Measurements from ENCODE around the gene XIRP1.
"Not testable (repeated sequence)": the region's sequence is repeated elsewhere in the genome, so short reads cannot be mapped to it uniquely, and the experiment has no call there.

The XIRP1 gene, protein sequence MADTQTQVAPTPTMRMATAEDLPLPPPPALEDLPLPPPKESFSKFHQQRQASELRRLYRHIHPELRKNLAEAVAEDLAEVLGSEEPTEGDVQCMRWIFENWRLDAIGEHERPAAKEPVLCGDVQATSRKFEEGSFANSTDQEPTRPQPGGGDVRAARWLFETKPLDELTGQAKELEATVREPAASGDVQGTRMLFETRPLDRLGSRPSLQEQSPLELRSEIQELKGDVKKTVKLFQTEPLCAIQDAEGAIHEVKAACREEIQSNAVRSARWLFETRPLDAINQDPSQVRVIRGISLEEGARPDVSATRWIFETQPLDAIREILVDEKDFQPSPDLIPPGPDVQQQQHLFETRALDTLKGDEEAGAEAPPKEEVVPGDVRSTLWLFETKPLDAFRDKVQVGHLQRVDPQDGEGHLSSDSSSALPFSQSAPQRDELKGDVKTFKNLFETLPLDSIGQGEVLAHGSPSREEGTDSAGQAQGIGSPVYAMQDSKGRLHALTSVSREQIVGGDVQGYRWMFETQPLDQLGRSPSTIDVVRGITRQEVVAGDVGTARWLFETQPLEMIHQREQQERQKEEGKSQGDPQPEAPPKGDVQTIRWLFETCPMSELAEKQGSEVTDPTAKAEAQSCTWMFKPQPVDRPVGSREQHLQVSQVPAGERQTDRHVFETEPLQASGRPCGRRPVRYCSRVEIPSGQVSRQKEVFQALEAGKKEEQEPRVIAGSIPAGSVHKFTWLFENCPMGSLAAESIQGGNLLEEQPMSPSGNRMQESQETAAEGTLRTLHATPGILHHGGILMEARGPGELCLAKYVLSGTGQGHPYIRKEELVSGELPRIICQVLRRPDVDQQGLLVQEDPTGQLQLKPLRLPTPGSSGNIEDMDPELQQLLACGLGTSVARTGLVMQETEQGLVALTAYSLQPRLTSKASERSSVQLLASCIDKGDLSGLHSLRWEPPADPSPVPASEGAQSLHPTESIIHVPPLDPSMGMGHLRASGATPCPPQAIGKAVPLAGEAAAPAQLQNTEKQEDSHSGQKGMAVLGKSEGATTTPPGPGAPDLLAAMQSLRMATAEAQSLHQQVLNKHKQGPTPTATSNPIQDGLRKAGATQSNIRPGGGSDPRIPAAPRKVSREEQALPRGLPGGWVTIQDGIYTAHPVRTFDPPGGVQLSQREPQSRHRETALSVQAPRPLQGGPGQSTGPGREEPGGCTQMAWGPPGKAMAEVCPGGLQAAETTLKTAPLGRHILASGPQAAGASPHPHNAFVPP (N-terminal part only)

GRCh38 chr3:39192490-39193092 is at the start of gene XIRP1:
Gene XIRP1, minus strand, starts transcription at chr3:39192595. Its CDS starts 3,150 bp downstream, at chr3:39189445.
- DNase-seq: no peak

DNA sequence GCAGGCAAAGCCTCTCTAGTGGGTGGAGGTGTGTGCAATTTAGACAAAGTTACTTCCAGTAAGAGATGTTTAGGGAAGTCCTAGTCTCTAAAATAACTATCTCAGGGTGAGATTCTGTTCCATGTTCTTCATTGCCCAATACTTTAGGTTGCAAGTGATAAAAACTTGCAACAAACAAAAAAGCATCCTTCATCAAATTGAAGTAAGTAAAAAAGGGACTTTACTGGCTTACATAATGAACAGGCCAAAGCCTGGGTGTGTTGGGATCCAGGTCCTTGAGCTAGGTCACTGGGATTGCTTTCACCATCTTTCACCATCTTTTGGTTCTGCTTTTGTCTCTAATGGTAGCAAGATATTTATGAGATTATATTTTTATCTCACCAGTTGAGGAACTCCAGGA is 49.2 kb upstream of the XIRP1 start:
- no peak for DNase-seq

GRCh38 chr3:39237027-39237426 is 44.6 kb upstream of the XIRP1 start:
- DNase-seq: no peak

- DNase-seq: no peak
These were observed 42.3 kb upstream of the XIRP1 start for GRCh38 chr3:39234651-39235050.

DNA sequence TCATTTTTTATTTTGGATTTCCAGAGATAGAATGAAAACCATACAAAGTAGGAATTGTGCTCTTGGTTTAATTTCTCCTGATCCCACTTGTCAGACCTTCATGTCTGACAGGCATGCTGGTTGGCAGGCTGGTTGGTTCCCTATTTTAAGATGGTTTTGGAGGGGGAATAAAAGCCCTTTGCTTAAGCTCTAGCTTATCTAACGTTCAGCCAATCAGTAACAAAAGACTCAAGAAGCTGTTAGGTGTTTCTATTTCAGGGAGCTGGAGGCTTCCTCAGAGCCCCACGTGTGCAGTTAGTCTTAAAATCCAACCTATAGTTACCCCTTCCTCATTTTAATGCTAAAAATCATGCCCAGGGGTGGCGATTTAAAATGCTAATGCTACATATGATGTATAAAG is 40.5 kb upstream of the XIRP1 start:
- DNase-seq: no peak

DNA sequence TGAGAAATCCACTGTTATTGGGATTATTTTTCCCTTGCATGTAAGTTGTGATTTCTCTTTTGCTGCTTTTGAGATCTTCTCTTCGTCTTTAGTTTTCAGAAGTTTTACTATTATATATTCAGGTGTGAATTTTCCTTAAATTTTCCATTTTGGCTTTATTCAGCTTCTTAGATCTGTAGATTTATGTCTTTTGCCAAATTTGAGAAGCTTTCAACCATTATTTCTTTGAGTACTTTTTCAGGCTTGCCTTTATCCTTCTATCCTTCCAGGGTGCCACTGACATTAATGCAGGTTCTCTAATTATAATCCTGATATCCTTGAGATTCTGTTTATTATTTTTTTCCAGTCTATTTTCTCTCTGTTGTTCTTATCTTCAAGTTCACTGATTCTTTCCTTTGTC is 38.1 kb upstream of the XIRP1 start:
- no peak for DNase-seq

GRCh38 chr3:39228496-39228895 is 36.1 kb upstream of the XIRP1 start:
- no peak for DNase-seq

- not testable (repeated sequence) for DNase-seq
These were observed 35.2 kb upstream of the XIRP1 start for GRCh38 chr3:39227596-39227995.

DNA sequence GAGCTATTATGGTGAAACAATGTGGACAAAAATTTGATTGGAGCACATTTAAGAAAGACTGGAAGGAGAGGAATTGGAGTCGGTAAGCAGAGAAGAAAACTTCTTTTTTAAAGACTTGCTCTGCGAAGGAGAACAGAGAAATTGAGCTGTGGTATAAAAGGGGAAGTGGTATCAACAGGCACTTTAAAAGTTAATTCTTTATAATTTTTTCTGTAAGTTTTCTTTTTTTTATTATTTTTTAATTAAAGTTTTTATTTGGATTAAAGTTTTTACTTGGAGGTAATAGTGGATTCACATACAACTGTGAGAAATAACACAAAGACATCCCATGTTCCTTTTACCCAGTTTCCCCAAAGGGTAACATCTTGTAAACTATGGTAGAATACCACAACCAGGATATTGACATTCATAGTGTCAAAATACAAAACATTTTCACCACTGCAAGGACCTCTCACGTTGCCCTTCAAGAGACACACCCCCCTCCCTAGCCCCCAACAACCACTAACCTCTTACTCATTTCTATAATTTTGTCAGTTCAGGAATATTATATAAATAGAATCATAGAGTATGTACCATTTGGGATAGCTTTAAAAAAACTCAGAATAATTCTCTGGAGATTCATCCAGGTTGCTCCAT is 33.8 kb upstream of the XIRP1 start:
- DNase-seq: no peak

GRCh38 chr3:39224288-39224687 is 31.9 kb upstream of the XIRP1 start:
- no peak for DNase-seq

DNA sequence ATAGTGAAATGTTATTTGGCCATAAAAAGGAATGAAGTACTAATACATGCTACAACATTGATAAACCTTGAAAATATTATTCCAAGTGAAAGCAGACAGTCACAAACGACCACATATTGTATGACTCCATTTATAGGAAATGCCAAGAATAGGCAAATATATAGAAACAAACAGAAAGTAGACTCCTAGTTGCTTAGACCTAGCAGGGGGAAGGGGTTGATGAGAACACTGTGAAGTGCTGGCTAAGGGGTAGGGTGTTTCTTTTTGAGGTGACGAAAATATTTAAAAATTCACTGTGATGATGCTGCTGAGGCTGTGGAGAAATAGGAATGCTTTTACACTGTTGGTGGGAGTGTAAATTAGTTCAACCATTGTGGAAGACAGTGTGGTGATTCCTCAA is 30.5 kb upstream of the XIRP1 start:
- DNase-seq: no peak

GRCh38 chr3:39222462-39222861 is 30.1 kb upstream of the XIRP1 start:
- no peak for DNase-seq

DNA sequence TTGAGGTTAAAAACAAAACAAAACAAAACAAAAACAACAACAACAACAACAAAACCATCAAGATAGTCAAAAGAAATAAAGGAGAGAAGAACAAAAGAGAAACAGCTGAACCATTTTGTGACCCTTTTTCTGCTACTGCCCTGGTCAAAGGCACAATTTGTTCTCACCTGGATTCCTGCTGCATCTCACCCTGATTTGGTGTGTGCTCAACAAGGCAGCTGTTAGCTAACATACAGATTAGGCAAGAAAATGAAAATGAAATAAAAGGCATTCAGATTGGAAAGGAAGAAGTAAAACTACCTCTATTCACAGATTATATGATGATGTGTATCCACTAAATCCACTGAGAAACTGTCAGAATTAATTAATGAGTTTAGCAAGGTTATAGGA is 28.7 kb upstream of the XIRP1 start:
- no peak for DNase-seq

GRCh38 chr3:39220407-39221140 is 28.2 kb upstream of the XIRP1 start:
- DNase-seq: no peak

GRCh38 chr3:39219702-39220101 is 27.3 kb upstream of the XIRP1 start:
- DNase-seq: no peak

DNA sequence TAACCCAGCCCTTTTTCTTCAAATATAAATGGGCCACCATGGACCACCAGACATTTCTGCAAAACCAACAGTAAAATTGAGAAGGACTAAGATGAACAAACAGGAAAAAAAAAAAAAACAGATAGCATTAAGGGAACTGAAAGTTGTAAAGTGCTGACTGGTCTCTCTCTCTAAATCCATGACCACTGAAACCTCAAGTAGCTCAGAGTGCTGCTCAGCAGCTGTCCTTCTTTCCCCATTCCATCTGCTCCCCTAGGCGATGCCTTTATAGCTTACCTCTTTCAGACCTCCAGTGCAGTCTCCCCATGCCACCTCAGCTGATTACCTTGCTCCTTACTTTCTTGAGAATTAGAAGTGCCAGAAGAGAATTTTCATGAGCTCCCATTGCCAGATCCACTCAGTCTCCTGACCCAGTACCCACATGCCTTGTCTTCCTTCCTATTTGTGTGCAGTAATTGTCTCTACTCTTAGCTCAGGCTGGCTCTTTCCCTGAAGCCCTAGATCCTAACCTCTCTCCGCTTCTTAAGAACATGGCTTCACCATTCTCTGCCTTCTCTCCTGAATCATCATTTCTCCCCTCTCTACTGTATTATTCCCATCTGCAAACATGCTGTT is 23.9 kb upstream of the XIRP1 start:
- DNase-seq: no peak

GRCh38 chr3:39213613-39214012 is 21.2 kb upstream of the XIRP1 start:
- no peak for DNase-seq

- DNase-seq: no peak
These were observed 20.3 kb upstream of the XIRP1 start for GRCh38 chr3:39212665-39213064.

DNA sequence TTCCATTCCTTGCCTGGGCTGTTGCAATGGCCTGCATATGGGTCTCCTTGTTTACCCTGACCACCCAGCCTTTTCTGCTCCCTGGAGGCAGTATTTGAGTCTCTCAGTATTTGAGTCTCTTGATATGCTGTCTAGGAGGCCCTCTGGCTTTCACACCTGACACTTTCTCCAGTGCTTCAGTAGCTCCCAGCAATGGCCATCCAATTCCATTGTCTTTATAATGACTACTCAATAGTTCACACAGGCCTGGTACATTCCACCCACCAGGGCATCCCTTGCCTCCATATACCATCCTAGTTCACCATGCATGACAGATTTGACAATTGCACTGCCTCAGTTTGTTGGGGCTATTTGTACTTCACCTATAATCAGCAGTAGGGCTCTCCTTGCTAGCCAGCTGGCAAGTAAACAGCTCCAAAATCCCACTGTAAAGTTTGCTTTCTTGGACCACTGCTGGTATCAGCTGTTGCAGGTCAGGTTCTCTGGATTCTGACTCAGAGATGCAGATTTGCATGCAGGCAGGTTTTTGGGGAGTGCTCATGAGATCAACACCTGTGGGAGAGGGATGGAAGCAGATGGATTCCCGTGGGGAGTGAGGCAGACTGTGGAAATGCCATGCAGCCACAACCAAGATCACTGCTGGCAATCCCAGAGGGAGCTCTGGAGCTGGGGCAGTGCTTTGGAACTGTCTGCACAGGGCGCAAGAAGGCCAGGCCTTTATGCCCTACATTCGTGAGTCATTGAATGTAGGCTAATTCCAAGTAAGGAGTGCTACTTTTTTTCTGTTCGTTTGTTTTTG is 19.1 kb upstream of the XIRP1 start:
- no peak for DNase-seq

GRCh38 chr3:39210078-39210477 is 17.7 kb upstream of the XIRP1 start:
- DNase-seq: no peak
